SH-SY5Y (cell line): Measurements from ENCODE around the gene PLS3.

Source experiments
- GATA2 ChIP-seq: IDR thresholded peaks from 2 replicates; pipeline ENCODE4 v1.6.1; 2011; ENCODE audit warnings: mild to moderate bottlenecking, low read depth, low read length
- GATA3 ChIP-seq: IDR thresholded peaks from 2 replicates; pipeline ENCODE4 v1.6.1; 2011; ENCODE audit warnings: low read depth, mild to moderate bottlenecking, low read length, moderate library complexity

PLS3 gene

GRCh38 chrX:115582616-115583495 lies 21.9 kb downstream of the PLS3 start:
- TF ChIP-seq GATA2: no peak
- no peak for TF ChIP-seq GATA3

DNA sequence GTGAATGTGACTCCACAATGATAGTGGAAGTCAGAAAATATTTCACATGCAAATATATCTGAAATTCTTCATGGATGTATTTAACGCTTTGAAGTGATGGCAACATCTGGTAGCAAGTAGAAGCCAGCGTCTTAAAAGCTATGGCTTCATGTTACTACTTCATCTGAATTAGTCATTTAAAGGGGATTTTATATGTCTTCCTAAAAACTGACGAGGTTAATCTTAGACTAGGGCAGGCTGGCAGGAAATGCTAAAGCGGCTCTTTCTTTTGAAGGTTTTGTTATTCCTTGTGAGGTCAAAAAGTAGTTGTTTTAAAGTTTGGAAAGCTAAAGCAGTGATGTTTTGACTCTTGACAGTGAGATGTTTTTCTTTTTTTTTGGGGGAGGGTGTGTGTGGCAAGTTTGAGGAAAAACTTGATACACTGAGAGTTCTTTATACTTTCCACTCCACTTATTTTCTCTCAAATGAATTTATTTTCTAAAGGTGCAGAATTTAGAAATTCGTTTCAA lies 22.6 kb downstream of the PLS3 start:
- TF ChIP-seq GATA3 (no peak), GATA2 (no peak)

DNA sequence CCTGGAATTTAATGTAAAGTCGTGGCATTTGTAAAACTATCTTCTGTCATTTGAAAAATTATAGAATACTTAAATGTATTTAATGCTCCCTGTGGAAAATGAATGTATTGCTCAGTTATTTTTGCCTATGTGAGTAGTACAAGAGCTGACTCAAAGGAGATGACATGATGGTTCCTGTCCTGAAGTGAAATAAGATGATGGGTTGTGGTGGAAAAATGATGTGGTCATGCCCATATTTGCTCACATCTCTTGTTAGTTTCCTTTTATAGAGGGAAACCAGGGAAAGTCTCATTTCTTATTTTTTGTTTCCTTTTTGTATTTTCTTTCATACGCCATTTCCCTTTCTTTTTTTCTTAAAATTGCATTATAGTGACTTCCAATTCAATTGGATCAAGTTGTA lies 23.7 kb downstream of the PLS3 start:
- no peak for TF ChIP-seq GATA3

GRCh38 chrX:115588179-115588578 lies 27.2 kb downstream of the PLS3 start:
- TF ChIP-seq GATA3 (no peak), GATA2 (no peak)

- TF ChIP-seq GATA3: no peak
- no peak for TF ChIP-seq GATA2
These were observed 28.4 kb downstream of the PLS3 start for GRCh38 chrX:115589419-115589818.

GRCh38 chrX:115591420-115591819 lies 30.4 kb downstream of the PLS3 start:
- TF ChIP-seq GATA3 (no peak), GATA2 (no peak)

DNA sequence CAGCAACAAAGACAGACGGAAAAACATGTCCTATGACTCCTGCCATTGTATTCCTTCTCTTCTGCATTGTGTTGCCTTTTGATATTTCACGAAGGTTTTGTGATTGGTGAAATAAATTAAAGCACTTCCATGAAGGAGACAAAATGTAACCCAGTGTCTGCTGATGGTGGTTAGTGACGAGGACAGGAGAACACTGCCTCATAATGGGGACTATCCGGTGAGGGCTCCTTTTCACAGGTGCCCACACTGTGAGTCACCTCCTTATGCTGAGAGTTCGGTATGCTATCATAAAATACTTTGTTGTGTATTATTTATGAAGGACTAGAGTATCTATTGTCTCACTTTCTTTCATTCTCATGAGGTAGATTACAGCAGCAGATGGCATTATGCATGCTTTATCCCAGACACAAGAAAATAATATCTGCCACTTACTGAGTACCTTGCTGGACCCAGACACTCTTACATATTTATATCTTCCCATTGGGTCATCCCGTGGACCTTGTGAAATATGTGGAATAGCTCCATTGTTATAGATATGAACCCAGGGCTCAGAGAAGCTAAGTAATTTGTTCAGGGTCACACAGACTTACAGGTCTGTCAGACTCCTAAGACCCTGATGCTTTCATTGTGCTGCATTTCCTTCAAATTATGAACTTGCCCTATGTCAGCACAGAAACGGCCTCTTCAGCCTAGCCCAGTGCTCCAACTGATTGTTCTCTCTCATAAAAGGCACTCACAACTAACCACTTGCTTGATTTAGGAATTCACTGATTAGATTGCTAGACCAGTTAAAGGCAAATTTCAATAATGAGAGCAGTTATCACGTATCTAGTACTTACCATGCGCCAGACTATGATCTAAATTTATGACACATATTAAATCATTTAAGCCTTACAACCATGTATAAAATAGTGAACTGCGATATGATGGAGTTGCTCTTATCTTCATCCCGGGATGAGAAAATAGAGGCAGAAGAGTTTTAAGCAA lies 31.2 kb downstream of the PLS3 start:
- no peak for TF ChIP-seq GATA2
- TF ChIP-seq GATA3: no peak

DNA sequence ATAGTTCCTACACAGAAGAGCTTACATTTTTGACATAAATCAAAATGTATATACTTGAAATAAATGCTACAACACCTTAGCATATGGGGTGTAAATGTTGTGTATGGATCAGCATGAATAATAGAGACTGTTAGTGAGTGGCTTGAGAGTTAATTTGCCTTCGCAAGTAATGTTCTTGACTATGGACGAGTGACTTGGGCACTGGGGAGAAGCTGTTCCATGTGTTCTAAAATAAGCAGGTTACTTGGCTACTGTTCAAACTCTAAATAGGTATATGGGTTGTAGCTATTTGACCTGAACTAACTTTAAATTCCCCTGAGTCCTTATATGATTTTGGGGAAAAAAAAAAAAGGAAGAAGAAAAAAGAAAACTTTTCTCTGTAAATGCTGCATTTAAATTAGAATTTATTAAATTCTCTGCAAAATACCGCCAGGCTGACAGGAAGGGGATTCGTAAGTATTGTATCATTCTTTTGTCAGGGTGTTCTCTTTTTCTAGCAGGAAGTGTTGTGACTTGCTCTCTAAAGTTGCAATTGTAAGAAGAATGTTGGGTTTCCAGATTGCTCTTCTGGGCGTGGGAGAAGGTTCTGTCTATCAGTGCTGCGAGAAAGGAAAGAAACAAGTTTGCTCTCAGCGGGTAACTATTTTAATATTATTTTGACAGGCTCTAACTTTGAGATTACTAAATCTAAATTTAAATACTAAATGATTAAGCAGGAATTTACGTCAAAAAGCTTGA lies 32.2 kb downstream of the PLS3 start:
- no peak for TF ChIP-seq GATA3
- TF ChIP-seq GATA2: no peak

DNA sequence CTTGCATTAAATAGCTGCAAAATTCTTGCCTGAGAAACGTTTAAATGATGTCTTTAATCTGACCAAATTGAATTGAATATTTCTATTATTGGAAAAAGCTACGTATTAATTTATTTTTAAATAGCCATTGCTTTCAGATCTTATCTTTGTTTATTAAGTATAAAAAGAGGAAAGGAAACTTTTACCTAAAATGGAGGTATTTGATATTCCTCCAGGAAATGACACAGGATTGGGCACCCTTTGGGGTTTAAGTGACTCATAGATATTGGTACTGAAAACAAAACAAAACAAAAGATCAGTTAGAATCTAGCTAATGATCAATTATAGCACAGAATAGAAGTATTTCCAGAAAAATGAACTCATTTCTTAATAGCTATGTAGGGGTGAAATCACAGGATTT lies 34.1 kb downstream of the PLS3 start:
- no peak for TF ChIP-seq GATA2
- TF ChIP-seq GATA3: no peak

- TF ChIP-seq GATA3 (no peak), GATA2 (no peak)
These were observed 37.6 kb downstream of the PLS3 start for GRCh38 chrX:115598556-115598955.

- TF ChIP-seq GATA3: no peak
- TF ChIP-seq GATA2: no peak
These were observed 41.3 kb downstream of the PLS3 start for GRCh38 chrX:115602308-115602707.

DNA sequence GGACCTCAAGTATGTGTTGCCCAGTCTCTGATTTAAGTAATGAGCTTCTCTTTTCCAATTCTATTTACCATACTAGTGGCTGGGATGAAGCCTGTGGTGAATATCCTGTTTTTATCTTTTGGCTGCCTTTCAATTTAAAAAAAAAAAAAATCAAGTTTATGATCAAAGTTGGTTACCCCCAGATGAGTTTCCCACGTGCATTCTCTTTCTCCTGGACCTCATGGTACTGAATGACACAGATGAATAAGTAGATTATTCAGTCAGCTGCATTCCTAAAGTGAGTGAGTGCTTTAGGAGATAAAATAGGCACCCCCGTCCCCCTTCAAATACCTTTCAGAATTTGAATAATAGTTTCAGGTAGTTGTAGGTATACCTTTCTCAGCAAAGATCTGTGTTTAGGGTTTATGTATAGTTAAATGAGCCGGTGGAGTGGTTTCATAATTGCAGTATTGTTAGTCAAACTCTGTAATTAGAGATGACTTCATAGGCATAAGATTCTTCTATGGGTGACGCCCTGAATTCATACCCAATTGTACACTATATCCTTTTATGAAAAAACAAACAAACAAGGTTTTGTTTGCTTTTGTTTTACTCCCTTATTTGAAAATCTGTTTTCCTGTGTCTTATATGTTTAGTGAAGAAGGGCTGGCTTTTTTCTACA lies 41.9 kb downstream of the PLS3 start:
- no peak for TF ChIP-seq GATA3
- TF ChIP-seq GATA2: no peak

- no peak for TF ChIP-seq GATA2
- TF ChIP-seq GATA3: no peak
These were observed 42.6 kb downstream of the PLS3 start for GRCh38 chrX:115603534-115604074.

DNA sequence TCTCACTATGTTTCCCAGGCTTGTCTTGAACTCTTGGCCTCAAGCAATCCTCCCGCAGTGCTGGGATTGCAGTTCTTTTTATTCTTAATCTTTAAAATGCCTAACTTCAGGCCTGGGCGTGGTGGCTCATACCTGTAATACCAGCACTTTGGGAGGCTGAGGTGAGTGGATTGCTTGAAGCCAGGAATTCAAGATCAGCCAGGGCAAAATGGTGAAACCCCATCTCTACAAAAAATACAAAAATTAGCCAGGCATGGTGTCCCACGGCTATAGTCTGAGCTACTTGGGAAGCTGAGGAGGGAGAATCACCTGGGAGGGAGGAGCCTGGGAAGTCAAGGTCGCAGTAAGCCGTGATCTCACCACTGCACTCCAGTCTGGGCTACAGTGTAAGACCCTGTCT lies 45.9 kb downstream of the PLS3 start:
- TF ChIP-seq GATA3 (no peak), GATA2 (no peak)
